ENCODE results near the gene ANKLE1. TPM values are rescaled to one million over a fixed set of nuclear protein-coding genes. Genes with fewer than 3 reads are reported as not detected.
A peak's percentile ranks its signal among the peaks of the same experiment; 100 is the strongest.

Gene ANKLE1
- polyA plus RNA-seq, 1 of the 3 experiments (the other 2 are of a cell fraction): 2.6 TPM

- Histone ChIP-seq H3K9ac (peak overlapping the region; percentile 67), H3K36me3 (replicated peaks in 1 of 2; ENCODE audit: control insufficient read depth in 1 of 2, insufficient read depth in 2 of 2, low read length in 1 of 2) (peaks cover 3 to 7% of the 10 kb centered on the region in 2 experiments), H3K4me3 (ENCODE audit: low read depth in 2 of 2, low read length in 1 of 2) (peak overlapping the region; percentile 92 to 97), H2AFZ (ENCODE audit: low read depth) (peak overlapping the region; percentile 46; the same call in 1 of the 2 replicates), H3F3A (replicated peaks; ENCODE audit: insufficient read depth) (peaks cover 11% of the 10 kb centered on the region), H3K27ac (ENCODE audit: low read depth in 2 of 2, low read length in 1 of 2) (peak overlapping the region; percentile 34 to 81; a peak in 3 of 4 replicates), H3K79me2 (ENCODE audit: insufficient read depth) (peaks cover 54% of the 10 kb centered on the region), H3K4me1 (ENCODE audit: control insufficient read depth in 1 of 2, insufficient read depth in 2 of 2, low read depth in 1 of 2, low read length in 1 of 2) (peaks cover 6 to 27% of the 10 kb centered on the region in 2 experiments; a peak in 2 of 4 replicates), H4K20me1 (ENCODE audit: insufficient read depth) (peaks cover 16% of the 10 kb centered on the region; the same call in 1 of the 2 replicates), H3K9me2 (no peaks in the 10 kb centered on the region), H3K9me3 (no peaks in the 10 kb centered on the region), H3K27me3 (ENCODE audit: insufficient read depth) (no peaks in the 10 kb centered on the region), H3K4me2 (peak overlapping the region; percentile 99)
- TF ChIP-seq REST (IDR thresholded peaks at IDR 0.05; ENCODE audit: low read depth, low read length): 0 out of 2 replicates have a peak, but pooled peaks have one; percentile 4
- no peak for TF ChIP-seq USF2 (IDR thresholded peaks at IDR 0.05; ENCODE audit: borderline replicate concordance, low read depth, low read length)
- 0 out of 2 replicates have a peak, but pooled peaks have one; percentile 34 for TF ChIP-seq NRF1 (IDR thresholded peaks at IDR 0.05; ENCODE audit: low read depth, low read length)
- no peak for TF ChIP-seq MEF2A (IDR thresholded peaks at IDR 0.05; ENCODE audit: borderline replicate concordance, low read depth)
- no peak for TF ChIP-seq USF1 (IDR thresholded peaks at IDR 0.05; ENCODE audit: borderline replicate concordance, low read depth)
- TF ChIP-seq SMC3 (IDR thresholded peaks at IDR 0.05; ENCODE audit: low read depth, low read length): no peak
- ChIA-PET POLR2A (interaction anchor here (1.4 to 3.7 kb wide), 4 partner anchors 10 to 36 kb away, joined by 3 to 15 read pairs (median 8); partner anchors contain the start of genes ANKLE1, BABAM1 and USE1), CTCF (interaction anchor here (1.1 to 3.1 kb wide), 3 partner anchors 9 to 38 kb away, joined by 3 to 13 read pairs (median 4); no protein-coding TSS in a partner anchor)
- WGBS (ENCODE audit: low lambda C conversion rate): 1% methylated on average over 14 of the region's 100 CpGs
- DNase-seq: peak; percentile 55
These were observed 36.8 kb upstream of the ANKLE1 start for GRCh38 chr19:17244618-17245534.

GRCh38 chr19:17245535-17245984 is 36.1 kb upstream of the ANKLE1 start, which contains the start of gene NR2F6:
NR2F6 (minus strand) TSS chr19:17245919; CDS start chr19:17245220, 699 bp downstream.
- Histone ChIP-seq H3K4me2 (peak within 1 kb of the TSS; percentile 99), H4K20me1 (ENCODE audit: insufficient read depth) (peaks cover 16% of the 10 kb centered on the region; the same call in 1 of the 2 replicates), H3K36me3 (replicated peaks in 1 of 2; ENCODE audit: control insufficient read depth in 1 of 2, insufficient read depth in 2 of 2, low read length in 1 of 2) (peaks cover 1 to 3% of the 10 kb centered on the region in 2 experiments), H2AFZ (ENCODE audit: low read depth) (peak within 1 kb of the TSS; percentile 83), H3K9ac (peak within 1 kb of the TSS; percentile 67), H3K27me3 (ENCODE audit: insufficient read depth) (no peaks in the 10 kb centered on the region), H3K9me3 (no peaks in the 10 kb centered on the region), H3F3A (replicated peaks; ENCODE audit: insufficient read depth) (peaks cover 4% of the 10 kb centered on the region), H3K79me2 (ENCODE audit: insufficient read depth) (peaks cover 47% of the 10 kb centered on the region), H3K27ac (ENCODE audit: low read depth in 2 of 2, low read length in 1 of 2) (peak within 1 kb of the TSS; percentile 22 to 81; a peak in 3 of 4 replicates), H3K4me3 (ENCODE audit: low read depth in 2 of 2, low read length in 1 of 2) (peak within 1 kb of the TSS; percentile 92 to 97), H3K4me1 (ENCODE audit: control insufficient read depth in 1 of 2, insufficient read depth in 2 of 2, low read depth in 1 of 2, low read length in 1 of 2) (peaks cover 6 to 25% of the 10 kb centered on the region in 2 experiments; a peak in 2 of 4 replicates), H3K9me2 (no peaks in the 10 kb centered on the region)
- CTCF ChIA-PET: no interaction called here
- POLR2A ChIA-PET: interaction anchor here (0.6 kb wide), 1 partner anchor 16 kb away, joined by 5 read pairs; no protein-coding TSS in a partner anchor
- 0 out of 2 replicates have a peak, but pooled peaks have one; percentile 11 for TF ChIP-seq POLR2AphosphoS5 (IDR thresholded peaks at IDR 0.05; ENCODE audit: low read depth, low read length)
- no peak for TF ChIP-seq USF1 (IDR thresholded peaks at IDR 0.05; ENCODE audit: borderline replicate concordance, low read depth)
- peak; percentile 39 for TF ChIP-seq MXI1 (IDR thresholded peaks at IDR 0.05; ENCODE audit: low read depth, low read length)
- WGBS (ENCODE audit: low lambda C conversion rate): under 1% methylated on average over 20 of the region's 72 CpGs
- DNase-seq: no peak

All from SK-N-SH (cell line).